Measurements from ENCODE around the gene TEX2.

The TEX2 gene, protein sequence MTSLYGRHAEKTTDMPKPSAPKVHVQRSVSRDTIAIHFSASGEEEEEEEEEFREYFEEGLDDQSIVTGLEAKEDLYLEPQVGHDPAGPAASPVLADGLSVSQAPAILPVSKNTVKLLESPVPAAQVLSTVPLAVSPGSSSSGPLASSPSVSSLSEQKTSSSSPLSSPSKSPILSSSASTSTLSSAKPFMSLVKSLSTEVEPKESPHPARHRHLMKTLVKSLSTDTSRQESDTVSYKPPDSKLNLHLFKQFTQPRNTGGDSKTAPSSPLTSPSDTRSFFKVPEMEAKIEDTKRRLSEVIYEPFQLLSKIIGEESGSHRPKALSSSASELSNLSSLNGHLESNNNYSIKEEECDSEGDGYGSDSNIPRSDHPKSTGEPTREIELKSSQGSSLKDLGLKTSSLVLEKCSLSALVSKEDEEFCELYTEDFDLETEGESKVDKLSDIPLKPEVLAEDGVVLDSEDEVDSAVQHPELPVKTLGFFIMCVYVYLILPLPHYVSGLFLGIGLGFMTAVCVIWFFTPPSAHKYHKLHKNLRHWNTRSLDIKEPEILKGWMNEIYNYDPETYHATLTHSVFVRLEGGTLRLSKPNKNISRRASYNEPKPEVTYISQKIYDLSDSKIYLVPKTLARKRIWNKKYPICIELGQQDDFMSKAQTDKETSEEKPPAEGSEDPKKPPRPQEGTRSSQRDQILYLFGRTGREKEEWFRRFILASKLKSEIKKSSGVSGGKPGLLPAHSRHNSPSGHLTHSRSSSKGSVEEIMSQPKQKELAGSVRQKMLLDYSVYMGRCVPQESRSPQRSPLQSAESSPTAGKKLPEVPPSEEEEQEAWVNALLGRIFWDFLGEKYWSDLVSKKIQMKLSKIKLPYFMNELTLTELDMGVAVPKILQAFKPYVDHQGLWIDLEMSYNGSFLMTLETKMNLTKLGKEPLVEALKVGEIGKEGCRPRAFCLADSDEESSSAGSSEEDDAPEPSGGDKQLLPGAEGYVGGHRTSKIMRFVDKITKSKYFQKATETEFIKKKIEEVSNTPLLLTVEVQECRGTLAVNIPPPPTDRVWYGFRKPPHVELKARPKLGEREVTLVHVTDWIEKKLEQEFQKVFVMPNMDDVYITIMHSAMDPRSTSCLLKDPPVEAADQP

DNA sequence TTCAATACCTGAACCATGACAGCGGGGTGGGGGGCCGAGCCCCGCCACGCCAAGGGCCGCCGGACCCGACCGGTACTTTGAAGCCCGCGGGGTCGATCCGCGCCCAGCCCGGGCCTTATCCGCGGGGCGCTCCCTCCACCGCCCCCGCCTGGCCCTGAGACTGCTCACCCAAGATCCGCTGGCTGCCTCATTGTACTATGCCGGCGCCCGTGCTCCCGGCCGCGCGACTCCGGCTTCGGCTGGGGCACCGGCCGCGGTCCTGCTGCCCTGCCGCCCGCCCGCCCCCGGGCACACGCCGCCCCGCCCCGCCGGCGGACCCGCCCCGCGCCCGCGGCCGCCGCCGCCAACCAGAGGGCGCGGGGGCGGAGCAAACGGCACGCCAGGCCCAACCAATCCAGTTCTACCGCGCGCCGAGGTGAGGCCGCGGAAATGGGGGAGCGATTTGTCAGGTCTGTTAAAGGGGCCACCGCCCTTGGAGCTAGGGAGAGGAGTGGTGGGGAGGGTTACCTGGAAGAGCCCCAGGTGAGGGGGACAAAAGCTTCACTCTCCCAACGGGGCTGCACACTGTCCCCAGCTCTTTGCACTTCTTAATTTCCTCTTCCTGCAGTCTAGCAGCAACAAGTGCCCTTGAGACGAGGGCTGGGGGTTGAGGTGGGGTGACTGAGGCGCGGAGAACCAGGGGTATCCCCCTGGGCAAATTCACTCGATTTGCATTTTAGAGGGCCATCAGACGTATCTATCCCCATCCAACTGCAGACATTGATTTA lies at the start of gene TEX2:
TEX2 (minus strand) TSS at position 261 of the 767 bp plus-strand sequence. CDS start 49,043 bp downstream, outside the sequence.
- DNase-seq (ENCODE audit: low read depth): peak; percentile 78

DNA sequence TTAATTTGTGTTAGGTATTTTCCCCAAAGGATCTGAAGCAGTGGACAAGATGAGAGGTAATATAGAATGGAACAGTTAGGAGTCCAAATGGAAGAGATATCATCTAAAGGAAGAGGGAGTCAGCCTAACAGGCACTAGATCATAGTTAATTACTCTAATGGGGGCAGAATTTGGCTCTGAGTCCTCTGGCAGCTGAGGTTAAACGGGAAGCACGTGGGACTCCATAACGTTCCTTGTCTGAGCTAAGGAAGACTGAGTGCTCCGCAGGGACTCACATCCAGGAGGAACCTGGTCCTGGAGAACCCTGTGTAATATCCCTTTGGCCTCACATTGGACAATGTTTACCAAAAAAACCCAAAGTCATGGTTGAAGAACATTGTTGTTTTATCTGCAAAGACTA lies 46.6 kb upstream of the TEX2 start:
- DNase-seq (ENCODE audit: low read depth): no peak

DNA sequence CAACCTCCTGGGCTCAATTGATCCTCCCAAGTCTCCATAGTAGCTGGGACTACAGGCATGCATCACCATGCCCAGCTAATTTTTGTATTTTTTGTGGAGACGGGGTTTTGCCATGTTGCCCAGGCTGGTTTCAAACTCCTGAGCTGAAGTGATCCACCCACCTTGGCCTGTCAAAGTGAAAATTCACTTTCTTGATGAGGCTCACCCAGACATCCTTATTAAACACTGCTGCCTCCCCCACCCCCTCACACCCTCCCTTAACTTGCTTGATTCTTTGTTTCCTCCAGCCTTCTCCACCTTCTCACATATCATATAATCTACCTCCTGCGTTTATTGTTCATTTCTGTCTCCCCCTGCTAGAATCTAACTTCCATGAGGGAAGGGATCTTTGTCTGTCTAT lies 46.0 kb upstream of the TEX2 start:
- no peak for DNase-seq (ENCODE audit: low read depth)

DNA sequence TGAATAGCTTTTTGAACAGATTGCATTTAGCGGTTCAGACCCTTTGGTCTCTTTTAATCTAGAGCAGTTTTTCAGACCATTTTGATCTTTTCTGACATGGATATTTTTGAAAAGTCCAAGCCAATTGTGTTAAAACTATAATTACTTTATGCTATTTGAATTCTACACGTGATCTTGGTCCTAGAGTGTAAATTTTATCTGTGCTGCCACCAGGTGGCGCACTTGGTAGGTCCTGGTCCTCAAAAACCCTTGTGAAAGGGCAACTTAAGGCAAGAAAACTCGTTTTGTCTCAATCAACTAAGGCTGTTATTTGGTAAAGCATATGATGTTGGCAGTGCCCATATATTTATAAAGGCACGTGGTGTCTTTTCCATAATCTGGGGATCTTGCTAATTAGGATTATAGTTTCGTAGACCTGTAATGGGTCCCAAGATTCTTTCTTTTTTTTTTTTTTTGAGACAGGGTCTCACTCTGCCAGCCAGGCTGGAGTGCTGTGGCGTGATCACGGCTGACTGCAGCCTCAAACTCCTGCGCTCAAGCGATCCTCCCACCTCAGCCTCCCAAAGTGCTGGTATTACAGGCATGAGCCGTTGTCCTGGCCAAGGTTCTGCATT lies 43.9 kb upstream of the TEX2 start:
- DNase-seq (ENCODE audit: low read depth): peak; percentile 50

DNA sequence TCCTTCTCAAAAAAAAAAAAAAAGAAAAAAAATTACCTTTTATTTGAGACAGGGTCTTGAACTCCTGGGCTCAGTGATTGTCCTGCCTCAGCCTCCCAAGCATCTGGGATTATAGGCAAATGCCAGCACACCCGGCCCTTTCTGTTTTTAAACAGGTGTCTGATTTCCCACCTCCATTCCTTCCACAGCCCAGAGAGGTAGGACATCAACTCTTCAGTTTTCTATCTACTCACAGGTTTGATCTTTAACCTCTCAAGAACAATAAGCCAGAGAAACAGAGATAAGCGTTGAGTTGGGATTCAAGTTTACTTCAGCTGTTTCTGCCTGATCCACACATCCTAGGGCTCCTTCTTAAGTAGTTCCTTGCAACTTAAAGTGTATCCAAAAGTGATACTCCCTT lies 41.5 kb upstream of the TEX2 start:
- no peak for DNase-seq (ENCODE audit: low read depth)

DNA sequence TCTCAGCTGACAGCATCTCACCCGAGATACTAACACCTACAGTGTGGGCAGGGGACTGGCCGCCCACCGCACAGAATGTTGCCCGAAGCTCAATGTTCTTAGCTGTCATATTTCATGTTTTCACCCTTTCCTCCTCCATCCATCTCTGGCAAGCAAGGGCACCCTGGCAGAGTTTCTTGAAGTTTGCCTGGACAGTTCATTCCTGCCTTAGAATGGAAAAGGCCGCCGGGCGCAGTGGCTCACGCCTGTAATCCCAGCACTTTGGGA lies 37.6 kb upstream of the TEX2 start:
- DNase-seq (ENCODE audit: low read depth): no peak

DNA sequence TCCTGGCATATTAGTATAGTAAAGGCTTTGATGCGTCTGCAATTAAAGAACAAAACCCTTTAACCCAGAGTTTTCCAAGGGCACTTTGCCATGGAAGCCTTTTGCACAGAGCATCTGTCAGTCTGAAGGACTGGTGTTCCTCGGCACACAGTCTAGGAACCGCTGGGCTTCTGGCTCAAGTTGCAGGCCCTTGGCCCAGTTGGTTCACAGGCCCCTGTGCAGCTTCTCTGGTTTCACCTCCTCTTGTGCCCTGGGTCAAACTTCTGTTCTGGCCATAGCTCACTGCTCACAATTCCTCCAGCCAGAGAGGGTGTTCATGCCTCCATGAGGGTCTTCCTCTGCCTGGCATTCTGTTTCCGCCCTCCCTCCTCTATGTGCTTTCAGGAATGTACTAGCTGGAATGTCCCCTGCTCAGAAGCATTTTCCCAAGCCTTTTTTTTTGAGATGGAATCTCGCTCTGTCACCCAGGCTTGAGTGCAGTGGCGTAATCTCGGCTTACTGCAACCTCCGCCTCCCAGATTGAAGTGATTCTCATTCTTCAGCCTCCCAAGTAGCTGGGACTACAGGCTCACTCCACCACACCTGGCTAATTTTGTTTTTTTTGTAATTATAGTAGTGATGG lies 34.5 kb upstream of the TEX2 start:
- no peak for DNase-seq (ENCODE audit: low read depth)

DNA sequence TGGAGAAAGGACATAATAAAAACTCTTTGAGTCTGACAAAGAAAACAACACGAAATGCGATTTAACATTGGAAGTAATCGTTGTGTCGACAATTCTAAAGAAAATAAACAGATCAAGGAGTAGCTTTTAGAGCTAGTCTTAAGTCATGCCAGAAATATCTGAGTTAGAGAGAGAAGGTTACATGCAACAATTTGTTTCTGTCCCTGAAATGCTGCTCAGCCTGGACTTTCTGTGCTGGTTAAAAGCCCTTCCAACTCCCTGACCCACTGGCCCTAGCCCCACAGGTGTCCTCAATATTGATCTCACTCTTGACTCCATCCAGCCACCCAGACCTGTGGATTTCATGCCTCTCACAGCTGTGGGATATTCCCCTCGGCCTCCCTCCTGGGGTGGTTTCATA lies 33.2 kb upstream of the TEX2 start:
- DNase-seq (ENCODE audit: low read depth): no peak

DNA sequence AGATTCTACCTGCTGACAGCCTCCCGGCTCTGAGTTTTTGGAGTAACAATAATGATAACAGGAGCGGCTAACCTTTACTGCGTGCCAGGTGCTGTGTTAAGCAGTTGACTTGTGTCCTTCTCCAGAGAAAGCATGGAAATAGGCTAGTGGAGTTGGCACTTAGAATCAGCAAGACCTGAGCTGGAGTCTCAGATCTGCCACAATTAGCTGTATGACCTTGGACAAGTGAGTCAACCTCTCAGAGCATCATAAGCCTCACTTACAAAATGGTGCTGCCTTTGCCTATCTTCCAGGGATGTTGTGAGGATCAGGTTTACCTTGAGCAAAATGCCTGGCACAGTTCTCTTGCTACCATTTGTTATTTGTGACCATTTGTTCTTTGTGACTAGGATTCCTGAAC lies 32.1 kb upstream of the TEX2 start:
- DNase-seq (ENCODE audit: low read depth): no peak

DNA sequence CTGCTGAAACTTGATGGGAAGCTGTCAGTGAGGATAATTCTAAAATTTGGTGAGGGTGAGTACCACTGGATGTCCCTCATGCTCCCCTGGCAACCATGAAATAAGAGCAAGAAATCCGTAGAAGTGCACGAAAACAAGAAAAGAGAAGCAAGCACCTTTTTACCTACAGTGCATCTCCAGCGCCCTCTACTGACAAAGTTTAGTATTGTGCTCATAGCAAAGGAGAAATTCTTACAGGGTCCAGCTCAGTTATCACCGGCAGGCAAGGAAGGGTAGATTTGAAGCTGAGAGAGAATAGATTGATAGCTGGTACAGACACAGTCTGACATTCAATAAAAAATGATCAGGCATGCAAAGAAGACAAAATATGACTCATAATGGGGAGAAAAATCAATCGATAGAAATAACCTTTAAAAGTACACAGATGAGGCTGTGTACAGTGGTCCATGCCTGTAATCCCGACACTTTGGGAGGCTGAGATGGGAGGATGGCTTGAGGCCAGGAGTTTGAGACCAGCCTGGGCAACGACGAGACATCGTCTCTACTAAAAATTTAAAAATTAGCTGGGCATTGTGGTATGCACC lies 28.3 kb upstream of the TEX2 start:
- no peak for DNase-seq (ENCODE audit: low read depth)

DNA sequence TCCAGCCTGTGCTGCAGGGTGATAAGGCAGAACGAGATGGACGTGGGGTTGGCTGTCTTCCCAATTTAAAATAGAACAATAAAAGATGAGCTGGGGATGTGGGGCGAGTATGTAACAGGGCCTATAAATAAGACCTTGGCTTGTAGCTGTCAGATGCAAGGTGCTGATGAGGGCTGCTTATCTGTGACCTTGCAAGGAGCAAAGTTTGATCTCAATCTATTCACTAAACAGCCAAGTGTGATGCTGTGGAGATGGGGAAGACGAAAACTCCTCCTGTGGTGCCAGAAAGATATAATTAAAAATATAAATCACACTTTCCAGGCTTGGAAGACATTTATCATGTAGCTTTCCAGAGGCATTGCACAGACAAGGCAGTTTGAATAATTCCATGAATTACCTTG lies 26.7 kb upstream of the TEX2 start:
- no peak for DNase-seq (ENCODE audit: low read depth)

DNA sequence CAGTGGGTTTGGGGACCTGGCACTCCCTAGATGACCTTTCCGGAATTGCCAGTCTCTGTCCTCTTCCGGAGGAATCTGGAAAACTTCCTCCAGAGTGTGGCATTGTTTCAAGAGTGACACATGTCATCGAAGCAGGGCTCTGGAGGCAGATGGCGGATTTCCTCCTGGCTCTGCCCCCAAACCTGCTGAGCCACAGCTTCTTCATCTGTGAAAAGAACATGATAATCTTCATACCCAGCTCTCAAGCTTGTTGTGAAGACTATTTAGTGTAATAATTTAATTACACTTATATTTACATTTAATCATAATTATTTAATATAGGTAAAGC lies 19.7 kb upstream of the TEX2 start:
- no peak for DNase-seq (ENCODE audit: low read depth)

DNA sequence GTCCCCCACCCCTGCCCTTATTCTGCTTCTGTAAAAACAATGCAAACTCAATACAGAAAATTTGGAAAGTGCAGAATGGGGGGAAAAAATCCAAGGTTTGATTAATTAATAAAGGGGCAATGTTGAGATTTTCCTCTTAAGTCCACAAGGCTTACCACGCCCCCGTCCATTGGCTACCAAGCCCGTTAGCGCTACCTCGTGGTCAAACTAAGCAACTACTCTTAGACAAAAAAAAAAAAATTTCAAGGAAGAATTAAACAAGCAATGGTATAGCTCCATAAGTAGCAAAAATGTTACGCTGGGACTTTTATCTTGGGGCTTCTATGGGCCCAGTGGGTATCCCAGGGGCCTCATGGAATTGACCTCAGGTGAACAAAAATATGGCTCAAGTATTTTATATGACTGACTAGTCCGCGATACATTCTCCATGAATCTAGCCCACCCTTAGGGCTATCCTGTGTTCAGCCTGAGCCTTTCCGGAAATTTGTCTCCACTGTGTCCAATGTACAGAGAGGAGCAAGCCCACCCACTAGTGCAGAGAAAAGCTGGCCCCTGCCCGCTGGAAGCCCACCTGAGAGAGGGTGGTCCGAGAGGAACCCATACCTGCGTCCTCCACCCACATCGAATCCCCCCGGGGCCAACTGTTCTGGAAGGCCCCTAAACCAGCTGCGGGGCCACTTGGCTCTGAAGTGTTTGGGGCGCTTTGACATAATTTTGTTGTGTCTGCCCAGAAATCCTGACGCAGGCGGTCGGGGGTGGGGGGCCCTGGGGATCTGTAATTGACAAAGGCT lies 19.1 kb upstream of the TEX2 start:
- DNase-seq (ENCODE audit: low read depth): no peak

DNA sequence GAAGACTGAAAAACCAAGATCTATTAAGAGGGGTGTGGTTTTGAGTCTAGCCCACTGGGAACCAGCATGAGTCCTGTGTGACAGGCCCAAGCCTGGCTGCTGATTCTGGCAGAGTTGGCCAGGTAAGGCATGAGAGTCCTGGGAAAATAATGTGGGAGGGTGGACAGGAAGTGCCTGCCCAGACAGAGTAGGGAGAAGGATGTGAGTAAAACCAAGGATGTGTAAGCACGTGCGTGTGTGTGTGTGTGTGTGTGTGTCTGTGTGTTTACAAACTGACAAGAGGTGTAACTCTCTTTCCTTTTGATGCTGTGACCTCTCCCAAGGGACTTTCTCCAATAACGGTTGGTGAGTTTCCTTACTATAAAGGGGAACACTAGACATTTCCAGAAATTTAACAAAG lies 15.6 kb upstream of the TEX2 start:
- no peak for DNase-seq (ENCODE audit: low read depth)

DNA sequence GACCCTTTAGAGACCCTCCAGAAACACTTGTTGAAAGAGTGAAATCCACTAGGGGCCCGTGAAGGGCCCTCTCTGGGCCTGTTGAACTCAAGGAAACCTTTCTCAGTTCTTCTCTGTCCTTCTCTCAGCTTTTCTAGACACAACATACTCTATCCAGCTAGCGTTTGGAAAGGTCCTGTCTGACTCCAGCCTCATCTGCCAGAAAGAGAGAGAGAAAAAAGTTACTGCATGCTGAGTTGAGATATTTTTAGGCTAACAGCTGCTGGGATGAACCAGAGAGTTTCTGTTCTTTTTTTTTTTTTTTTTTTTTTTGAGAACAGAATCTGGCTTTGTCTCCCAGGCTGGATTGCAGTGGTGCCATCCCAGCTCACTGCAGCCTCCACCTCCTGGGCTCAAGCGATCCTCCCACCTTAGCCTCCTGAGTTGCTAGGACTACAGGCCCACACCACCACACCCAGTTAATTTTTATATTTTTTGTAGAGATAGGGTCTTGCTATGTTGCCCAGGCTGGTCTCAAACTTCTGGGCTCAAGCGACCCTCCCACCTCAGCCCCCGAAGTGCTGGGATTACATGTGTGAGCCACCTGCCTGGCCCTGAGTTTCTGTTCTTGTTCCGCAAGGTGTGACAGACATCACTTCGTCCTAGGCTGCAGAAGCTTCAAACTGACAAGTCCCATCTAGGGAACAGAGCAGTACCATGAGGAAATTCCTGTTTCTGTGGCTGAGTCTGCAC lies 14.9 kb upstream of the TEX2 start:
- no peak for DNase-seq (ENCODE audit: low read depth)

DNA sequence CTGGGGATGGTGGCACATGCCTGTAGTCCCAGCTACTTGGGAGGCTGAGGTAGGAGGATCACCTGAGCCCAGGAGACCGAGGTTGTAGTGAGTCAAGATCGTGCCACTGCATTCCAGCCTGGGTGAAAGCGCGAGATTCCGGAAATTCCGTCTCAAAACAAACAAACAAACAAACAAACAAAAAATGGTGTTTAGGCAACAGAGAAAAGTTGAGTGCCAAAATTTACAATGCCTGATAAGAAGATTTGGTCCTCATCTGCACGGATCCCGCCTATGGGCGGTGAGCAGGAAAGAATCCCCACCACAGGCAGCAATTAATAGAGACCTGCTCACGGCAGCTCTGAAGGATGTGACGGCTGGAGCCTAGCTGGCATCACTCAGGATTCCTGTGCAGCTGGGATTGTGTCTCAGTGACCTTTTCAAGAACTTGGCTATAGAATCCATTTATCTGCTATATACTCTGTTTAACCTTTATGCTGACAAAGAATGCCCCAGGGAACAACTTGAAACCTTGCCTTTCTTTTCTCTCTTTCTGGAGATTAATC lies 14.0 kb upstream of the TEX2 start:
- DNase-seq (ENCODE audit: low read depth): no peak

DNA sequence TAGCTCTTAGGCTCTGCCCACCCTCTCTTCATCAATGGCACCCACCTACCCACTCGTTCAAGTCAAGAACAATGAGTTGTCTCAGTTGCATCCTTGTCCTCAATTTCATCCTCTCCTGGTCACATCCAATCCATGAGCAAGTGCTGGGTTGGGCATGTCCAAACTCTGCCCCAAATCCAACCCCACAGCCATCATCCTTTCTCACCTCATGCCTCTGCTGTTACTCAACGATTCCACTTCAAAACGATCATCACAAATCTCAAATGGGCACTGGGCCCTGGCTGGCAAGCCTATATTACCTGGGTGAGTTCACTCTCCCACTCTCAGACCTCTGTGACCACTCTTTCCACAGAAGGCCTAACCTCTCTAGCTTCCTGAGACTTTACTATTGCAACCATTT lies 12.0 kb upstream of the TEX2 start:
- DNase-seq (ENCODE audit: low read depth): no peak

DNA sequence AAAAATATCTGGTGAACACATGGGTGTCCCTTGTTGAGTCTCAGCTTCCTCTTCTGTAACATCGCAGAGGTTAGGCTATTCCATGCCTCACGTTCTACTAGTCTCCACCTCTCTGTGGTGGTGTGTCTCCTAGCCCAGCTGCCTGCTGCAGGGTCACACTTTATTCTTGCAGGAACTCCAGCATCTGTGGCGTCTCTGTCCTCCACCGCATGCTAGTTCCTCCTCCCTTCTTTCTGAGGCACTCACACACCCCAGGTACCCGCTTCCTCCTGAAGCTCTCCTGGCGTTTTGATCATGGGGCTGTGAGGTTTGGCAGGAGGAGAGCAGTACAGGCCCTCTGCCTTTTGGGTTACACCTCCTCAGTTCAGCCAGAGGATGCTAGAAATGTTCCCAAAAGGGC lies 9.9 kb upstream of the TEX2 start:
- DNase-seq (ENCODE audit: low read depth): no peak

DNA sequence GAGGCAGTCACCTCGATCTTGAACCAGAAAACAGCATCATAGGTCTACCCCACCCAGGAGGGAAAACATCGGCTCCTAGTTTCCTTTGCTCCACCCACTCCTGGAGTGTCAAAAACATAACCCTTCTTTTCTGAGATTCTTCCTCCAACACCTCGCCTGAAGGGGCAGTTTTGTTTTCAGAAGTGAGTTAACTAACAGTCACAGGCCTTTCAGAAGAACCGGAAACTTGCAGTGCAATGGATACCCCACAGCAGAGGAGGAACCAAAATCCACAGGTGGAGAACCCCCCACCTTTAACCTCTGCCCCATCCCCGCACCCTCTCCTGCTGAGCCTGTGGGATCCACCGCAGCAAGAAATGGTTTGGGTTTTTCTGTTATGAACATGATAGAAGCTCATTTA lies 7.8 kb upstream of the TEX2 start:
- DNase-seq (ENCODE audit: low read depth): no peak
